ENCODE measurements around the gene GPR39.

- TF ChIP-seq POLR2AphosphoS5 (IDR thresholded peaks at IDR 0.05) (no peak), CTCF (IDR thresholded peaks at IDR 0.05; ENCODE audit: poor library complexity, severe bottlenecking) (no peak), EZH2 (IDR thresholded peaks at IDR 0.05; ENCODE audit: borderline replicate concordance, insufficient read depth, low read length, poor library complexity, severe bottlenecking) (no peak), MXI1 (conservative IDR thresholded peaks at IDR 0.05; ENCODE audit: poor library complexity, severe bottlenecking) (no peak), RAD21 (conservative IDR thresholded peaks at IDR 0.05) (no peak), REST (IDR thresholded peaks at IDR 0.05; ENCODE audit: borderline replicate concordance) (no peak), EP300 (conservative IDR thresholded peaks at IDR 0.05; ENCODE audit: poor library complexity, severe bottlenecking) (no peak), TAF1 (IDR thresholded peaks at IDR 0.05; ENCODE audit: low read depth) (no peak)
Observed at GRCh38 chr2:132489150-132489549, 72.5 kb downstream of the GPR39 start.
